ENCODE measurements around the gene CPXM2. TPM values are rescaled to one million over a fixed set of nuclear protein-coding genes. Genes with fewer than 3 reads are reported as not detected.

Gene CPXM2
- total and polyA plus RNA-seq, 2 experiments from 2014 or later = 14.8 to 19.8 TPM

- peak overlapping the region; percentile 95 for H3K27ac ChIP-seq
- TF ChIP-seq EZH2 (IDR thresholded peaks at IDR 0.05; ENCODE audit: insufficient read depth, poor library complexity, severe bottlenecking) (no peak), EZH2phosphoT487 (IDR thresholded peaks at IDR 0.05; ENCODE audit: insufficient read depth, low read depth) (no peak)
- H3K9me2 ChIP-seq (ENCODE audit: insufficient read depth) = no peaks in the 10 kb centered on the region
- H3K4me2 ChIP-seq (ENCODE audit: unreplicated experiment) = no peak overlapping the region
- peaks cover 15% of the 10 kb centered on the region for H3F3A ChIP-seq (ENCODE audit: insufficient read depth)
- H3K4me1 ChIP-seq (ENCODE audit: insufficient read depth) = peaks cover 39% of the 10 kb centered on the region
- H4K20me1 ChIP-seq (ENCODE audit: insufficient read depth) = no peaks in the 10 kb centered on the region
- peak; percentile 23 for DNase-seq
- WGBS, 2 experiments (ENCODE audit: low coverage in 1 of 2, low lambda C conversion rate in 2 of 2, missing lambda C conversion rate in 2 of 2) = 64 to 65% methylated on average over 5 of the region's 5 CpGs
- no peaks in the 10 kb centered on the region for H3K36me3 ChIP-seq (ENCODE audit: low read depth)
- H3K79me2 ChIP-seq (ENCODE audit: insufficient read depth) = no peaks in the 10 kb centered on the region
- in situ Hi-C loops (cut with MboI) = no loop called here
- no peak overlapping the region for H3K9ac ChIP-seq
- H2AFZ ChIP-seq = peak overlapping the region; percentile 62
- H3K4me3 ChIP-seq = no peak overlapping the region
- no peaks in the 10 kb centered on the region for H3K9me3 ChIP-seq (ENCODE audit: low read depth)
- no peaks in the 10 kb centered on the region for H3K27me3 ChIP-seq (replicated peaks; ENCODE audit: insufficient read depth)
Observed at GRCh38 chr10:123807444-123808035, 84.1 kb downstream of the CPXM2 start.

GRCh38 chr10:123804716-123805115, 86.9 kb downstream of the CPXM2 start:
- H4K20me1 ChIP-seq (ENCODE audit: insufficient read depth) = no peaks in the 10 kb centered on the region
- peaks cover 46% of the 10 kb centered on the region for H3K4me1 ChIP-seq (ENCODE audit: insufficient read depth)
- WGBS, 2 experiments (ENCODE audit: low coverage in 1 of 2, low lambda C conversion rate in 2 of 2, missing lambda C conversion rate in 2 of 2) = 5 to 9% methylated on average over 3 of the region's 3 CpGs
- in situ Hi-C loops (cut with MboI) = no loop called here
- H3K4me3 ChIP-seq = no peak overlapping the region
- no peaks in the 10 kb centered on the region for H3K36me3 ChIP-seq (ENCODE audit: low read depth)
- no peaks in the 10 kb centered on the region for H3K27me3 ChIP-seq (replicated peaks; ENCODE audit: insufficient read depth)
- no peaks in the 10 kb centered on the region for H3K79me2 ChIP-seq (ENCODE audit: insufficient read depth)
- peak overlapping the region; percentile 5 for H3K4me2 ChIP-seq (ENCODE audit: unreplicated experiment)
- no peak for TF ChIP-seq EZH2 (IDR thresholded peaks at IDR 0.05; ENCODE audit: insufficient read depth, poor library complexity, severe bottlenecking)
- H3K9me2 ChIP-seq (ENCODE audit: insufficient read depth) = no peaks in the 10 kb centered on the region
- no peak overlapping the region for H3K9ac ChIP-seq
- no peaks in the 10 kb centered on the region for H3K9me3 ChIP-seq (ENCODE audit: low read depth)
- DNase-seq = peak; percentile 91
- peaks cover 15% of the 10 kb centered on the region for H3F3A ChIP-seq (ENCODE audit: insufficient read depth)
- no peak overlapping the region for H2AFZ ChIP-seq
- peak overlapping the region; percentile 58 for H3K27ac ChIP-seq

- no peaks in the 10 kb centered on the region for H3K79me2 ChIP-seq (ENCODE audit: insufficient read depth)
- no peak for TF ChIP-seq EZH2 (IDR thresholded peaks at IDR 0.05; ENCODE audit: insufficient read depth, poor library complexity, severe bottlenecking)
- H3K4me3 ChIP-seq = no peak overlapping the region
- in situ Hi-C loops (cut with MboI) = no loop called here
- no peak overlapping the region for H2AFZ ChIP-seq
- peaks cover 11% of the 10 kb centered on the region for H3F3A ChIP-seq (ENCODE audit: insufficient read depth)
- peak overlapping the region; percentile 32 for H3K27ac ChIP-seq
- no peaks in the 10 kb centered on the region for H3K9me3 ChIP-seq (ENCODE audit: low read depth)
- no peaks in the 10 kb centered on the region for H4K20me1 ChIP-seq (ENCODE audit: insufficient read depth)
- WGBS, 2 experiments (ENCODE audit: low coverage in 1 of 2, low lambda C conversion rate in 2 of 2, missing lambda C conversion rate in 2 of 2) = 95 to 96% methylated on average over 7 of the region's 7 CpGs
- peaks cover 34% of the 10 kb centered on the region for H3K4me1 ChIP-seq (ENCODE audit: insufficient read depth)
- H3K36me3 ChIP-seq (ENCODE audit: low read depth) = no peaks in the 10 kb centered on the region
- no peak overlapping the region for H3K4me2 ChIP-seq (ENCODE audit: unreplicated experiment)
- H3K9ac ChIP-seq = no peak overlapping the region
- H3K27me3 ChIP-seq (replicated peaks; ENCODE audit: insufficient read depth) = no peaks in the 10 kb centered on the region
- no peaks in the 10 kb centered on the region for H3K9me2 ChIP-seq (ENCODE audit: insufficient read depth)
- DNase-seq = no peak
Observed at GRCh38 chr10:123800821-123801220, 90.8 kb downstream of the CPXM2 start.

- H3K4me2 ChIP-seq (ENCODE audit: unreplicated experiment) = peak overlapping the region; percentile 15
- peak; percentile 55 for DNase-seq
- peaks cover 33% of the 10 kb centered on the region for H3K4me1 ChIP-seq (ENCODE audit: insufficient read depth)
- H3K27ac ChIP-seq = peak overlapping the region; percentile 32
- peak overlapping the region; percentile 21; the same call in 1 of the 2 replicates for H3K4me3 ChIP-seq
- WGBS, 2 experiments (ENCODE audit: low coverage in 1 of 2, low lambda C conversion rate in 2 of 2, missing lambda C conversion rate in 2 of 2) = 49 to 55% methylated on average over 9 of the region's 9 CpGs
- no peaks in the 10 kb centered on the region for H3K36me3 ChIP-seq (ENCODE audit: low read depth)
- peaks cover 8% of the 10 kb centered on the region for H3F3A ChIP-seq (ENCODE audit: insufficient read depth)
- in situ Hi-C loops (cut with MboI) = no loop called here
- no peaks in the 10 kb centered on the region for H3K9me3 ChIP-seq (ENCODE audit: low read depth)
- H3K9ac ChIP-seq = 0 out of 2 replicates have a peak overlapping the region, but pooled peaks have one; percentile 14
- H3K9me2 ChIP-seq (ENCODE audit: insufficient read depth) = no peaks in the 10 kb centered on the region
- no peak overlapping the region; the same call in 1 of the 2 replicates for H2AFZ ChIP-seq
- H3K27me3 ChIP-seq (replicated peaks; ENCODE audit: insufficient read depth) = no peaks in the 10 kb centered on the region
- TF ChIP-seq EZH2phosphoT487 (IDR thresholded peaks at IDR 0.05; ENCODE audit: insufficient read depth, low read depth) (no peak), EZH2 (IDR thresholded peaks at IDR 0.05; ENCODE audit: insufficient read depth, poor library complexity, severe bottlenecking) (no peak)
- H3K79me2 ChIP-seq (ENCODE audit: insufficient read depth) = no peaks in the 10 kb centered on the region
- no peaks in the 10 kb centered on the region for H4K20me1 ChIP-seq (ENCODE audit: insufficient read depth)
Observed at GRCh38 chr10:123800289-123800688, 91.3 kb downstream of the CPXM2 start.
